Stimulated activated naive CD8-positive, alpha-beta T cell treated with anti-CD3 and anti-CD28 coated beads, Interleukin-15, Interleukin-2, amounts not matched to agents 100 ng/mL and 50 ng/mL, for 24 hours (primary cell): ENCODE measurements around the gene PTPN13.

Experiments used
- H3K27ac Mint-ChIP-seq: one replicate; pipeline ENCODE4 v1.8.0; 2021; ENCODE audit warnings: mild to moderate bottlenecking, mixed read lengths
- H3K27me3 Mint-ChIP-seq: one replicate; pipeline ENCODE4 v1.8.0; 2021; ENCODE audit warnings: mixed read lengths
- H3K36me3 Mint-ChIP-seq: one replicate; pipeline ENCODE4 v1.8.0; 2021; ENCODE audit warnings: low read depth, mixed read lengths
- H3K4me1 Mint-ChIP-seq: one replicate; pipeline ENCODE4 v1.8.0; 2021; ENCODE audit warnings: low read depth, mixed read lengths
- H3K4me3 Mint-ChIP-seq: one replicate; pipeline ENCODE4 v1.8.0; 2021; ENCODE audit warnings: mild to moderate bottlenecking, mixed read lengths
- H3K9me3 Mint-ChIP-seq: one replicate; pipeline ENCODE4 v1.8.0; 2021; ENCODE audit warnings: mixed read lengths

Gene PTPN13

GRCh38 chr4:86759298-86759697, 165.2 kb downstream of the PTPN13 start:
- Mint-ChIP-seq H3K4me3 (no peak overlapping the region), H3K4me1 (no peaks in the 10 kb centered on the region), H3K9me3 (no peaks in the 10 kb centered on the region), H3K27me3 (no peaks in the 10 kb centered on the region), H3K36me3 (no peaks in the 10 kb centered on the region), H3K27ac (no peak overlapping the region)

DNA sequence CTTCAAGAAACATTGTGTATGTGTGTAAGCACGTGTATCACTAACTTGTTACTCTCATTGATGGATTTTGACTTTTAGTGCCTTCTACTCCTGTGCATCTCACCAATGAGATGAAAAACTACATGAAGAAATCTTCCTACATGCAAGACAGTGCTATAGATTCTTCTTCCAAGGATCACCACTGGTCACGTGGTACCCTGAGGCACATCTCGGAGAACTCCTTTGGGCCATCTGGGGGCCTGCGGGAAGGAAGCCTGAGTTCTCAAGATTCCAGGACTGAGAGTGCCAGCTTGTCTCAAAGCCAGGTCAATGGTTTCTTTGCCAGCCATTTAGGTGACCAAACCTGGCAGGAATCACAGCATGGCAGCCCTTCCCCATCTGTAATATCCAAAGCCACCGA, 168.5 kb downstream of the PTPN13 start:
- no peaks in the 10 kb centered on the region for H3K36me3 Mint-ChIP-seq
- no peak overlapping the region for H3K4me3 Mint-ChIP-seq
- H3K4me1 Mint-ChIP-seq: no peaks in the 10 kb centered on the region
- no peaks in the 10 kb centered on the region for H3K9me3 Mint-ChIP-seq
- H3K27ac Mint-ChIP-seq: no peak overlapping the region
- no peaks in the 10 kb centered on the region for H3K27me3 Mint-ChIP-seq

DNA sequence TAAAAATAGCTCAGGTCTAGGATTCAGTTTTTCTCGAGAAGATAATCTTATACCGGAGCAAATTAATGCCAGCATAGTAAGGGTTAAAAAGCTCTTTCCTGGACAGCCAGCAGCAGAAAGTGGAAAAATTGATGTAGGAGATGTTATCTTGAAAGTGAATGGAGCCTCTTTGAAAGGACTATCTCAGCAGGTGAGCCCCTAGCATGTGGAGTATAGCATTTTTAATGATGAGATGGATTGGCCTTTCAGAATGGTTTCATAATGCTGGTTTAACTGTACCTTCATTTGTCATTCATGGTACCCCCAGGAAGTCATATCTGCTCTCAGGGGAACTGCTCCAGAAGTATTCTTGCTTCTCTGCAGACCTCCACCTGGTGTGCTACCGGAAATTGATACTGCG, 175.7 kb downstream of the PTPN13 start:
- Mint-ChIP-seq H3K27me3 (peaks cover 3% of the 10 kb centered on the region), H3K9me3 (no peaks in the 10 kb centered on the region), H3K4me3 (no peak overlapping the region), H3K27ac (no peak overlapping the region), H3K4me1 (no peaks in the 10 kb centered on the region), H3K36me3 (no peaks in the 10 kb centered on the region)

DNA sequence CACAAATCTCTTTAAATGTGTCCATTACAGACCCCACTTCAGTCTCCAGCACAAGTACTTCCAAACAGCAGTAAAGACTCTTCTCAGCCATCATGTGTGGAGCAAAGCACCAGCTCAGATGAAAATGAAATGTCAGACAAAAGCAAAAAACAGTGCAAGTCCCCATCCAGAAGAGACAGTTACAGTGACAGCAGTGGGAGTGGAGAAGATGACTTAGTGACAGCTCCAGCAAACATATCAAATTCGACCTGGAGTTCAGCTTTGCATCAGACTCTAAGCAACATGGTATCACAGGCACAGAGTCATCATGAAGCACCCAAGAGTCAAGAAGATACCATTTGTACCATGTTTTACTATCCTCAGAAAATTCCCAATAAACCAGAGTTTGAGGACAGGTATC, 177.0 kb downstream of the PTPN13 start:
- H3K4me3 Mint-ChIP-seq: no peak overlapping the region
- no peaks in the 10 kb centered on the region for H3K4me1 Mint-ChIP-seq
- H3K9me3 Mint-ChIP-seq: no peaks in the 10 kb centered on the region
- H3K36me3 Mint-ChIP-seq: no peaks in the 10 kb centered on the region
- peaks cover 3% of the 10 kb centered on the region for H3K27me3 Mint-ChIP-seq
- no peak overlapping the region for H3K27ac Mint-ChIP-seq

DNA sequence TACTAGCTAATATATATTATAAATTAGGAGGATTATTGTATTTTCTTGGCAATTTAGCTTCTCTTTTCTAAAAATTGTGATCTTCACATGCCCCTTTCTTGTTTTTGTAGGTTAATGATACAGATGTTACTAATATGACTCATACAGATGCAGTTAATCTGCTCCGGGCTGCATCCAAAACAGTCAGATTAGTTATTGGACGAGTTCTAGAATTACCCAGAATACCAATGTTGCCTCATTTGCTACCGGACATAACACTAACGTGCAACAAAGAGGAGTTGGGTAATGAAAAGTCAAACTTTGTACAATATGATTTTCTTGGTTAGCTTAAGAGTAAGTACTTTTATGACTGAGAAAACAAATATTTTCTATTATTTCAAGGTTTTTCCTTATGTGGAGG, 180.9 kb downstream of the PTPN13 start:
- no peaks in the 10 kb centered on the region for H3K27me3 Mint-ChIP-seq
- no peak overlapping the region for H3K4me3 Mint-ChIP-seq
- no peak overlapping the region for H3K27ac Mint-ChIP-seq
- H3K36me3 Mint-ChIP-seq: no peaks in the 10 kb centered on the region
- H3K4me1 Mint-ChIP-seq: no peaks in the 10 kb centered on the region
- no peaks in the 10 kb centered on the region for H3K9me3 Mint-ChIP-seq

GRCh38 chr4:86778175-86778574, 184.1 kb downstream of the PTPN13 start:
- Mint-ChIP-seq H3K36me3 (no peaks in the 10 kb centered on the region), H3K9me3 (no peaks in the 10 kb centered on the region), H3K4me3 (no peak overlapping the region), H3K27me3 (no peaks in the 10 kb centered on the region), H3K4me1 (no peaks in the 10 kb centered on the region), H3K27ac (no peak overlapping the region)

- Mint-ChIP-seq H3K36me3 (no peaks in the 10 kb centered on the region), H3K9me3 (peaks cover 4% of the 10 kb centered on the region), H3K27ac (no peak overlapping the region), H3K4me3 (no peak overlapping the region), H3K4me1 (no peaks in the 10 kb centered on the region), H3K27me3 (no peaks in the 10 kb centered on the region)
These were observed 194.7 kb downstream of the PTPN13 start for GRCh38 chr4:86788826-86789225.

- Mint-ChIP-seq H3K27ac (no peak overlapping the region), H3K4me3 (no peak overlapping the region)
These were observed 197.0 kb downstream of the PTPN13 start for GRCh38 chr4:86791126-86791525.

GRCh38 chr4:86809809-86810208, 215.7 kb downstream of the PTPN13 start:
- Mint-ChIP-seq H3K4me3 (no peak overlapping the region), H3K4me1 (no peaks in the 10 kb centered on the region), H3K27me3 (no peaks in the 10 kb centered on the region), H3K9me3 (no peaks in the 10 kb centered on the region), H3K36me3 (no peaks in the 10 kb centered on the region), H3K27ac (no peak overlapping the region)

More at GRCh38 chr4:86791126-86791525, 197.0 kb downstream of the PTPN13 start:
- H3K9me3 Mint-ChIP-seq: peaks cover 4% of the 10 kb centered on the region
- H3K4me1 Mint-ChIP-seq: no peaks in the 10 kb centered on the region
- no peaks in the 10 kb centered on the region for H3K36me3 Mint-ChIP-seq
- H3K27me3 Mint-ChIP-seq: no peaks in the 10 kb centered on the region

DNA sequence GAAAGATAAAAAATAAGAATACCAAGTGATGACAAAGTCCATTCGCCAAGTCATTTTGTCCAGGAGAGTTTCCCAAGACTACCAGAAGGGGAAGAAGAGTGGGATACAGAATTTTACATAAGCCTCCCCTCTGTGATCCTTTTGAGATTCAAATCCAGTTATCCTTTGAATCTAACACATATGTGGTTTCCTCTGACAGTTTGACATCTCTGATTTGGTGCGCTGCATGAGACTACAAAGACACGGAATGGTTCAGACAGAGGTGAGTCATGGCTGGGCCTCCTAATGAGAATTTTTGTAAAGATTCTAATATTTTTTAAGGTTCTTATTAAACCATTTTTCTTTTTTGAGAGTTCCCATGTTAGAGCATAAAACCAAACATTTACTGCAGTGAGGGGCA, 216.7 kb downstream of the PTPN13 start:
- Mint-ChIP-seq H3K36me3 (no peaks in the 10 kb centered on the region), H3K4me3 (no peak overlapping the region), H3K9me3 (peaks cover 8% of the 10 kb centered on the region), H3K4me1 (no peaks in the 10 kb centered on the region), H3K27ac (no peak overlapping the region), H3K27me3 (no peaks in the 10 kb centered on the region)

GRCh38 chr4:86815653-86816052, 221.5 kb downstream of the PTPN13 start:
- H3K27ac Mint-ChIP-seq: no peak overlapping the region
- H3K9me3 Mint-ChIP-seq: peaks cover 8% of the 10 kb centered on the region
- no peaks in the 10 kb centered on the region for H3K36me3 Mint-ChIP-seq
- H3K4me1 Mint-ChIP-seq: no peaks in the 10 kb centered on the region
- no peaks in the 10 kb centered on the region for H3K27me3 Mint-ChIP-seq
- H3K4me3 Mint-ChIP-seq: no peak overlapping the region

DNA sequence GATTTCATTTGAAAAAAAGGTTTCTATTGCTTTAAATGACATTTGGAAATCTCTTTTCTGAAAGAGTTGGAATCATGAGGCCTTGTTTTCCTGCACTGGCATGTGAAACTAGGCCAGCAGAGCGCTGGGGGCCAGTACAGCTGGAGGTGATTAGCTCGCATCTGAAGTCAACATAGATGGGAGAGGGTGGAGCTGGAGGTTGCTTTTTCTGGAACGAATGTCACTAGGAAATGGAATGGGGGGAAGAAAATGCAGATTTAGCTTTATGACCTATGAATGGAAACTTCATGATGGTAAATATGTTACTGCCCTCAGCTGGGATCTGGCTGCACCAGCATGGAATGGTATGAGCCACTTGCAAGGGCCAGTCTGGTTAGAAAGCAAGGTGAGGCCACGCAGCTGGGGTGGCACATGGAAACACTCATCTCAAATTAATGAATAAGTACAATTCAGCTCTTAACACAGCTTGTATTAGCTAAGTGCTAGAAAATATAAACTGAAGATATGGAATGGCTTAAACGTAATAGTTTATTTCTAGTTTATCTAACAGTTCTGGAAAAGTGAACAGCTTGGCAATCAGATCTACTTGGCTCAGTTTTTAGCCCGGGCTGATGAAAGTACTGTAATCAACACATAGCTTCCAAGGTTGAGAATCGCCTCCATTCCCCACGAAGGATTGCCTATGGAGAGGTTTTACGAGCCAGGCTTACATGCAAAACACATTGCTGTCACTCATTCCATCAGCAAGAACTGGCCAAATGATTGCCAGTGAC, 222.6 kb downstream of the PTPN13 start:
- Mint-ChIP-seq H3K4me1 (no peaks in the 10 kb centered on the region), H3K27me3 (no peaks in the 10 kb centered on the region), H3K9me3 (peaks cover 8% of the 10 kb centered on the region), H3K36me3 (no peaks in the 10 kb centered on the region), H3K27ac (no peak overlapping the region), H3K4me3 (no peak overlapping the region)

- Mint-ChIP-seq H3K27ac (no peak overlapping the region), H3K27me3 (no peaks in the 10 kb centered on the region), H3K4me1 (no peaks in the 10 kb centered on the region), H3K9me3 (peaks cover 8% of the 10 kb centered on the region), H3K36me3 (no peaks in the 10 kb centered on the region), H3K4me3 (no peak overlapping the region)
These were observed 224.1 kb downstream of the PTPN13 start for GRCh38 chr4:86818211-86818610.

DNA sequence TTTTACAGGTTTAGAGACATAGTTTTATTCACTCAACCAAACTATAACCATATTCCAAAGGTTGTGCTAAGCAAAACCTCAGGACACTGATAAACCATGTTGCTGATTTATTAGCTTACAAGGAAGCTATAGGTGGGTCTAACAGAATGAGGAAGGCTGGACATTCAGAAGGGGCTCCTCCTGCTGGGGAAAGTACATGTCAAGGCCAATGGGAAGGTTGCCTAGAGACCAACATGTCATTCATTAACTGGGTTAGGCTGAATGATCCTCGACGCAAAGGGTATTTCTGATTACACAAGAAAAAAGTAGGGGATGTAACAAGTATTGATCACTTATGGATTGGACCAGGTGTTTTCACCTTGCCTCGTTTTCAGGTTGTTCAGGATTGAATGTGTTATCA, 224.7 kb downstream of the PTPN13 start:
- Mint-ChIP-seq H3K9me3 (peaks cover 8% of the 10 kb centered on the region), H3K4me3 (no peak overlapping the region), H3K27ac (no peak overlapping the region), H3K27me3 (no peaks in the 10 kb centered on the region), H3K4me1 (no peaks in the 10 kb centered on the region), H3K36me3 (no peaks in the 10 kb centered on the region)

GRCh38 chr4:86819561-86819960, 225.4 kb downstream of the PTPN13 start:
- H3K27ac Mint-ChIP-seq: no peak overlapping the region
- peaks cover 8% of the 10 kb centered on the region for H3K9me3 Mint-ChIP-seq
- no peaks in the 10 kb centered on the region for H3K36me3 Mint-ChIP-seq
- no peak overlapping the region for H3K4me3 Mint-ChIP-seq
- H3K4me1 Mint-ChIP-seq: no peaks in the 10 kb centered on the region
- no peaks in the 10 kb centered on the region for H3K27me3 Mint-ChIP-seq

DNA sequence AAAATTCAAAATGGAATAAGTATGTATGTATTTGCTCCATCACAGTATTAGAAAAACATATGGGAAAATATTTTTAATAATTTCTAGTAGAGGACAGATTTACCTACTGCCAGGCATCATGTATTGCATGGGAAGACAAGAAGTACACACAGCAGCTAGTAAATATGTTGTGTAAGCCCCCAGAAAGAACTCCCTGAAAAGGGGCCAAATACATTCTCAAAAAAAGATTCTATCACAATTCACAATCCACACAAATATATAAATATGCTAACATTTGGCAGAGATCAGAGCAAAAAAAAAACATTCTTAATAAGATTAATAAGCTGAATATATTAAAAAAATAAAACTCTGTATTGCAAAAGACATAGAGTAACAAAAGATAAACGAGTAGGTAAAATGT, 227.0 kb downstream of the PTPN13 start:
- no peaks in the 10 kb centered on the region for H3K4me1 Mint-ChIP-seq
- no peaks in the 10 kb centered on the region for H3K9me3 Mint-ChIP-seq
- H3K4me3 Mint-ChIP-seq: no peak overlapping the region
- no peaks in the 10 kb centered on the region for H3K27me3 Mint-ChIP-seq
- H3K27ac Mint-ChIP-seq: no peak overlapping the region
- no peaks in the 10 kb centered on the region for H3K36me3 Mint-ChIP-seq
